Transverse colon (tissue), 4 donors: ENCODE results near the gene LRRC37A3.

Experiments used
- CTCF ChIP-seq, 5 experiments: fragments of 200-600 bp in 3 of 5; fragments of 450-650 bp in 2 of 5; sonication (generic) in 3 of 5; IDR thresholded peaks; 1 replicate in 2 of 5; 2 replicates in 3 of 5; pipeline ENCODE4 v1.5.1; 2016 to 2017; ENCODE audit warnings: antibody characterized with exemption in 5 of 5, inconsistent platforms in 3 of 5, mild to moderate bottlenecking in 2 of 5, moderate library complexity in 1 of 5
- POLR2AphosphoS5 ChIP-seq, 3 donors: sonication (generic); formaldehyde crosslinking; IDR thresholded peaks; one replicate each; pipeline ENCODE4 v1.6.1; 2016; ENCODE audit warnings: antibody characterized with exemption in 3 of 3

- TF ChIP-seq POLR2AphosphoS5 (IDR thresholded peaks at IDR 0.05): no peak
- no peak for TF ChIP-seq CTCF (IDR thresholded peaks at IDR 0.05)
Observed at GRCh38 chr17:64964796-64965195, 45.5 kb upstream of the LRRC37A3 start.
